Common myeloid progenitor, CD34-positive (primary cell): ENCODE results near the gene RIC8B.

Experiments used
- CTCF ChIA-PET: fragments of 350-600 bp; sonication (Branson Sonifier 250); formaldehyde crosslinking; loops from one replicate; lab custom pipeline; 2021; ENCODE audit warnings: antibody characterized with exemption; lab: Charles Lee
- POLR2A ChIA-PET: fragments of 350-600 bp; sonication (Branson Sonifier 250); formaldehyde crosslinking; loops from one replicate; lab custom pipeline; 2021; ENCODE audit warnings: antibody characterized with exemption; lab: Charles Lee
- DNase-seq, 3 donors: peaks; one replicate each; pipeline versions ENCODE4 v3.0.0 to v3.0.0-alpha.2; 2013
- H3K27ac ChIP-seq, 2 experiments: 1 replicate in 1 of 2; 2 replicates in 1 of 2; pipeline ENCODE4 v1.7.0; 2013; ENCODE audit warnings: inconsistent platforms in 2 of 2, low read length in 2 of 2, mild to moderate bottlenecking in 2 of 2, low read depth in 1 of 2, moderate library complexity in 1 of 2; ENCODE audit not compliant: severe bottlenecking in 2 of 2, insufficient read depth in 1 of 2, poor library complexity in 1 of 2
- H3K27me3 ChIP-seq, 5 experiments: replicated peaks in 2 of 5; 1 replicate in 3 of 5; 2 replicates in 2 of 5; pipeline versions ENCODE4 v1.6.1 to v1.7.0; 2013; ENCODE audit warnings: low read length in 4 of 5, mild to moderate bottlenecking in 2 of 5, moderate library complexity in 2 of 5, inconsistent platforms in 1 of 5; ENCODE audit not compliant: insufficient read depth in 5 of 5, control insufficient read depth in 4 of 5
- H3K36me3 ChIP-seq, 4 experiments: 1 replicate in 2 of 4; 2 replicates in 2 of 4; pipeline versions ENCODE4 v1.6.1 to v1.7.0; 2013; ENCODE audit warnings: low read length in 3 of 4, control low read depth in 1 of 4, mild to moderate bottlenecking in 1 of 4; ENCODE audit not compliant: control insufficient read depth in 4 of 4, insufficient read depth in 4 of 4
- H3K4me1 ChIP-seq, 4 experiments: 1 replicate in 3 of 4; 2 replicates in 1 of 4; pipeline versions ENCODE4 v1.6.1 to v1.7.1; 2013; ENCODE audit warnings: low read length in 3 of 4, mild to moderate bottlenecking in 3 of 4, control low read depth in 1 of 4, inconsistent platforms in 1 of 4, moderate library complexity in 1 of 4; ENCODE audit not compliant: control insufficient read depth in 4 of 4, insufficient read depth in 4 of 4; ENCODE audit errors: control extremely low read depth in 1 of 4
- H3K4me3 ChIP-seq, 7 experiments: 1 replicate in 4 of 7; 2 replicates in 3 of 7; pipeline versions ENCODE4 v1.5.1 to v1.7.0; 2013; ENCODE audit warnings: mild to moderate bottlenecking in 7 of 7, low read length in 6 of 7, moderate library complexity in 6 of 7, inconsistent platforms in 2 of 7, low read depth in 2 of 7, control low read depth in 1 of 7; ENCODE audit not compliant: insufficient read depth in 4 of 7, control insufficient read depth in 1 of 7; ENCODE audit errors: extremely low read depth in 1 of 7
- H3K9me3 ChIP-seq, 5 experiments: 1 replicate in 4 of 5; 2 replicates in 1 of 5; pipeline versions ENCODE4 v1.6.1 to v1.7.1; 2013; ENCODE audit warnings: low read length in 4 of 5, mild to moderate bottlenecking in 2 of 5, inconsistent platforms in 1 of 5, low read depth in 1 of 5, moderate library complexity in 1 of 5; ENCODE audit not compliant: control insufficient read depth in 4 of 5, insufficient read depth in 2 of 5; ENCODE audit errors: control extremely low read depth in 1 of 5
- WGBS: methylation state at CpG from one replicate; pipeline ENCODE4 v1.1.5; 2013; ENCODE audit not compliant: insufficient coverage; 5-methylcytosine and 5-hydroxymethylcytosine counted together

The RIC8B gene

GRCh38 chr12:106736051-106736957 lies 38.2 kb upstream of the RIC8B start:
- POLR2A ChIA-PET, result no interaction called here
- H3K36me3 ChIP-seq, result no peaks in the 10 kb centered on the region
- H3K4me1 ChIP-seq, result no peaks in the 10 kb centered on the region
- DNase-seq, result peak; percentile 6 to 50 (median 45)
- H3K27ac ChIP-seq, result no peak overlapping the region
- H3K9me3 ChIP-seq, result no peaks in the 10 kb centered on the region
- no peak overlapping the region for H3K4me3 ChIP-seq
- H3K27me3 ChIP-seq, result peaks cover 0 to 41% (median 4%) of the 10 kb centered on the region in 5 experiments
- 68% methylated on average over 8 of the region's 9 CpGs for WGBS
- CTCF ChIA-PET, result interaction anchor here (1.0 to 1.5 kb wide), 4 partner anchors 12 to 107 kb away, joined by 3 to 5 read pairs (median 4); no protein-coding TSS in a partner anchor

GRCh38 chr12:106739318-106739717 lies 35.2 kb upstream of the RIC8B start:
- peaks cover 0 to 59% (median 18%) of the 10 kb centered on the region in 5 experiments for H3K27me3 ChIP-seq
- H3K4me3 ChIP-seq, result no peak overlapping the region
- POLR2A ChIA-PET, result no interaction called here
- no peak overlapping the region for H3K27ac ChIP-seq
- H3K4me1 ChIP-seq, result no peaks in the 10 kb centered on the region
- H3K36me3 ChIP-seq, result no peaks in the 10 kb centered on the region
- CTCF ChIA-PET, result interaction anchor here (0.6 kb wide), 1 partner anchor 1172 kb away, joined by 3 read pairs; no protein-coding TSS in a partner anchor
- 100% methylated on average over 1 of the region's 4 CpGs for WGBS
- H3K9me3 ChIP-seq, result no peaks in the 10 kb centered on the region
- DNase-seq, result no peak

- no peak for DNase-seq
- H3K4me3 ChIP-seq, result no peak overlapping the region
- H3K27ac ChIP-seq, result no peak overlapping the region
- no peaks in the 10 kb centered on the region for H3K4me1 ChIP-seq
- no peaks in the 10 kb centered on the region for H3K9me3 ChIP-seq
- no peaks in the 10 kb centered on the region for H3K36me3 ChIP-seq
- 93% methylated on average over 9 of the region's 10 CpGs for WGBS
- ChIA-PET CTCF (interaction anchor here (0.6 to 1.6 kb wide), 3 partner anchors 11 to 1171 kb away, joined by 3 to 4 read pairs (median 3); no protein-coding TSS in a partner anchor), POLR2A (no interaction called here)
- peaks cover 0 to 63% (median 17%) of the 10 kb centered on the region in 5 experiments for H3K27me3 ChIP-seq
These were observed 34.5 kb upstream of the RIC8B start for GRCh38 chr12:106739815-106740530.

- Histone ChIP-seq H3K4me3 (no peak overlapping the region), H3K27ac (no peak overlapping the region), H3K4me1 (no peaks in the 10 kb centered on the region), H3K9me3 (no peaks in the 10 kb centered on the region), H3K27me3 (peaks cover 0 to 65% (median 20%) of the 10 kb centered on the region in 5 experiments), H3K36me3 (no peaks in the 10 kb centered on the region)
- WGBS, result 55% methylated on average over 4 of the region's 5 CpGs
- ChIA-PET CTCF (interaction anchor here (1.0 to 1.6 kb wide), 2 partner anchors 12 to 16 kb away, joined by 3 to 4 read pairs; no protein-coding TSS in a partner anchor), POLR2A (no interaction called here)
- DNase-seq, result no peak
These were observed 33.7 kb upstream of the RIC8B start for GRCh38 chr12:106740818-106741217.

- no CpG with 5 or more reads among the region's 2 CpGs for WGBS
- no peak overlapping the region for H3K4me3 ChIP-seq
- H3K27me3 ChIP-seq, result peaks cover 0 to 61% (median 17%) of the 10 kb centered on the region in 5 experiments
- H3K9me3 ChIP-seq, result no peaks in the 10 kb centered on the region
- DNase-seq, result no peak
- ChIA-PET POLR2A (no interaction called here), CTCF (interaction anchor here (1.6 kb wide), 1 partner anchor 12 kb away, joined by 4 read pairs; no protein-coding TSS in a partner anchor)
- no peaks in the 10 kb centered on the region for H3K4me1 ChIP-seq
- H3K27ac ChIP-seq, result no peak overlapping the region
- H3K36me3 ChIP-seq, result no peaks in the 10 kb centered on the region
These were observed 33.2 kb upstream of the RIC8B start for GRCh38 chr12:106741247-106741646.

- 69% methylated on average over 7 of the region's 8 CpGs for WGBS
These were observed 31.1 kb upstream of the RIC8B start for GRCh38 chr12:106743270-106743988.

More at GRCh38 chr12:106743270-106743988, 31.1 kb upstream of the RIC8B start:
- no peaks in the 10 kb centered on the region for H3K36me3 ChIP-seq
- H3K4me3 ChIP-seq, result no peak overlapping the region
- no peak overlapping the region for H3K27ac ChIP-seq
- CTCF ChIA-PET, result no interaction called here
- DNase-seq, result no peak
- no peaks in the 10 kb centered on the region for H3K4me1 ChIP-seq
- peaks cover 0 to 45% (median 13%) of the 10 kb centered on the region in 5 experiments for H3K27me3 ChIP-seq
- POLR2A ChIA-PET, result no interaction called here
- H3K9me3 ChIP-seq, result no peaks in the 10 kb centered on the region
